Vagina (tissue), 2 donors: Measurements from ENCODE around the gene ZBTB47. TPM values are rescaled to one million over a fixed set of nuclear protein-coding genes. Genes with fewer than 3 reads are reported as not detected.

Experiments
- DNase-seq, 2 donors: peaks; one replicate each; pipeline ENCODE4 v3.0.0-alpha.2; 2017; ENCODE audit errors: extremely low spot score in 2 of 2
- H3K27ac ChIP-seq: fragments of 200-600 bp; sonication (generic); one replicate; pipeline ENCODE4 v1.5.1; 2019
- H3K27me3 ChIP-seq: fragments of 200-600 bp; sonication (generic); one replicate; pipeline ENCODE4 v1.5.1; 2019
- H3K36me3 ChIP-seq, 2 donors: fragments of 200-600 bp; sonication (generic); one replicate each; pipeline ENCODE4 v1.5.1; 2017 to 2019
- H3K4me1 ChIP-seq: fragments of 200-600 bp; sonication (generic); one replicate; pipeline ENCODE4 v1.5.1; 2019
- H3K4me3 ChIP-seq, 2 donors: fragments of 200-600 bp; sonication (generic); 1 replicate in 1 of 2; 2 replicates in 1 of 2; pipeline ENCODE4 v1.5.1; 2016 to 2019
- H3K9me3 ChIP-seq: fragments of 200-600 bp; sonication (generic); one replicate; pipeline ENCODE4 v1.5.1; 2019
- POLR2A ChIP-seq, 2 donors: fragments of 450-650 bp; IDR thresholded peaks; one replicate each; pipeline ENCODE4 v1.6.1; 2017; ENCODE audit warnings: antibody characterized with exemption in 2 of 2, mild to moderate bottlenecking in 2 of 2, moderate library complexity in 2 of 2
- POLR2AphosphoS5 ChIP-seq, 2 donors: sonication (generic); formaldehyde crosslinking; IDR thresholded peaks; one replicate each; pipeline ENCODE4 v1.9.0; 2017; ENCODE audit warnings: antibody characterized with exemption in 2 of 2, mild to moderate bottlenecking in 2 of 2, low read depth in 1 of 2; ENCODE audit not compliant: insufficient read depth in 1 of 2
- intact Hi-C: fragments of 100-400 bp; cut with DNase I; formaldehyde crosslinking; loops from one replicate; pipeline ENCODE4 v1.15.1; 2023
- total RNA-seq: library from RNA; depleted of rRNA; stranded (reverse); fragments of >200 nt; gene quantifications from one replicate; pipeline ENCODE4 v1.2.3, GENCODE V29; 2016
- TF ChIP-seq, protein P1 (sequence below), 3 experiments: fragments of 450-650 bp in 2 of 3; fragments of 200-600 bp in 1 of 3; sonication (generic) in 1 of 3; IDR thresholded peaks; one replicate each; pipeline ENCODE4 v1.5.1; 2017 to 2019; ENCODE audit warnings: antibody characterized with exemption in 3 of 3, mild to moderate bottlenecking in 2 of 3, moderate library complexity in 2 of 3

The ZBTB47 gene
- total RNA-seq, 1 donor from 2014 or later, result 47.9 TPM

DNA sequence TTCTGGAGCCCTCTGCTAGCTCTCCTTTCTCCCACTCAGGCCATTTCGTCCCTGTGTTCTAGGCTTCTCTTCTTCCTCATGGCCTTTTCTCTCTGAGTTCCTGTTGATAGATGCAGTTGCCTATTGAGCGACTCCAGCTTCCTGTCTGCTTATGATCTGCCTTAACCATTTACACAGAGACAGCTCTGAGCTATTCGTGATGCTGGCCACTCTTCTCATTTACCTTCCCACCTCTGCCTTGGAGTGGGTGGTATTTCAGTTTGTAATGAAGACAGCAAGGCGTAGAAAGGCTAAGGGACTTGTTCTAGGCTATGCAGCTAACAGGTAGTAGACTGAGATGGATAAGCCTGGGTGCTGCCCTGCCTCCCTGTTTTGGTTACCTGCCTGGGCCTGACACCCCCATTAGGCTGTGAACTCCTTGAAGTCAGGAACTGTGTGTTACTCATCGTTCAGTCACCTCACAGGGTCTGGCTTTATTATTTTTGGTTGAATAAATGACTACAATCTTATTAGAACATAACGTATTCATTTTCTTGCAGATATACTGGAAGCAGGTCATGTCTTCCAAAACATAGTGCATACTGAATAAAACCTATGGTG, 12.6 kb upstream of the ZBTB47 start:
- Histone ChIP-seq H3K27me3 (no peaks in the 10 kb centered on the region), H3K4me3 (no peak overlapping the region), H3K27ac (no peak overlapping the region), H3K9me3 (no peaks in the 10 kb centered on the region), H3K4me1 (no peaks in the 10 kb centered on the region), H3K36me3 (peaks cover 4 to 97% of the 10 kb centered on the region in 2 donors)
- intact Hi-C loops, result no loop called here
- TF ChIP-seq, protein P1, sequence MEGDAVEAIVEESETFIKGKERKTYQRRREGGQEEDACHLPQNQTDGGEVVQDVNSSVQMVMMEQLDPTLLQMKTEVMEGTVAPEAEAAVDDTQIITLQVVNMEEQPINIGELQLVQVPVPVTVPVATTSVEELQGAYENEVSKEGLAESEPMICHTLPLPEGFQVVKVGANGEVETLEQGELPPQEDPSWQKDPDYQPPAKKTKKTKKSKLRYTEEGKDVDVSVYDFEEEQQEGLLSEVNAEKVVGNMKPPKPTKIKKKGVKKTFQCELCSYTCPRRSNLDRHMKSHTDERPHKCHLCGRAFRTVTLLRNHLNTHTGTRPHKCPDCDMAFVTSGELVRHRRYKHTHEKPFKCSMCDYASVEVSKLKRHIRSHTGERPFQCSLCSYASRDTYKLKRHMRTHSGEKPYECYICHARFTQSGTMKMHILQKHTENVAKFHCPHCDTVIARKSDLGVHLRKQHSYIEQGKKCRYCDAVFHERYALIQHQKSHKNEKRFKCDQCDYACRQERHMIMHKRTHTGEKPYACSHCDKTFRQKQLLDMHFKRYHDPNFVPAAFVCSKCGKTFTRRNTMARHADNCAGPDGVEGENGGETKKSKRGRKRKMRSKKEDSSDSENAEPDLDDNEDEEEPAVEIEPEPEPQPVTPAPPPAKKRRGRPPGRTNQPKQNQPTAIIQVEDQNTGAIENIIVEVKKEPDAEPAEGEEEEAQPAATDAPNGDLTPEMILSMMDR (IDR thresholded peaks at IDR 0.05), result no peak
- TF ChIP-seq POLR2A (IDR thresholded peaks at IDR 0.05) (no peak), POLR2AphosphoS5 (IDR thresholded peaks at IDR 0.05; ENCODE audit: insufficient read depth in 1 of 2, low read depth in 1 of 2) (no peak)
- no peak for DNase-seq

DNA sequence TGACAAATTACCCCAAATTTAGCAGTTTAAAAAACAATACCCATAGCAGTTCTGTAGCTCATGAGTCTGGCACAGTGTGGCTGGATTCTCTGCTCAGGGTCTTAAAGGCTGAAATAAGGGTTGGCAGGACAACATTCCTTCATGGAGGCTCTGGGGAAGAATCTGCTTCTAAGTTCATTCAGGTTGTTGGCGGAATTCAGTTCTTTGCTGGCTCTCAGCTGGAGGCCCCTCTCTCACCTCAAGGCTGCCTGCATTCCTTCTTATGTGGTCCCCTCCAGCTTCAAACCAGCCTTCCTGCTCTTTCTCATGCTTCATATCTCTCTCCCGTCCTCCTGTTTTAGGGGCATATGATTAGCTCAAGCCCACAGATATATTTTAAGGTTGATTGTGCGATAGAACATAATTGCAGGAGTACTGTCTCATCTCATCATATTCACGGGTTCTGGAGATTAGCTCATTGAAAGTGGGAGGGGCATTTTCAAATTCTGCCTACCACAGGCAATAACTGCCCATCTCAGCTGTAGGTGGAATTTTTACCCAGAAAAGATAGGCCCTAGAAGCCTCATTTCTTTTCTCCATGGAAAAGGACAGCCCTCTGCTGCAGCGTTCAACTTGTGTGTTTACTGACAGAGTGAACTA, 5.6 kb upstream of the ZBTB47 start:
- TF ChIP-seq POLR2A (IDR thresholded peaks at IDR 0.05) (no peak), POLR2AphosphoS5 (IDR thresholded peaks at IDR 0.05; ENCODE audit: insufficient read depth in 1 of 2, low read depth in 1 of 2) (no peak)
- TF ChIP-seq, protein P1 (IDR thresholded peaks at IDR 0.05), result no peak
- no peak overlapping the region for H3K4me3 ChIP-seq
- H3K27ac ChIP-seq, result no peak overlapping the region
- peaks cover 0 to 40% of the 10 kb centered on the region in 2 donors for H3K36me3 ChIP-seq
- no peaks in the 10 kb centered on the region for H3K9me3 ChIP-seq
- peaks cover 32% of the 10 kb centered on the region for H3K4me1 ChIP-seq
- DNase-seq, result no peak
- intact Hi-C loops, result no loop called here
- no peaks in the 10 kb centered on the region for H3K27me3 ChIP-seq

DNA sequence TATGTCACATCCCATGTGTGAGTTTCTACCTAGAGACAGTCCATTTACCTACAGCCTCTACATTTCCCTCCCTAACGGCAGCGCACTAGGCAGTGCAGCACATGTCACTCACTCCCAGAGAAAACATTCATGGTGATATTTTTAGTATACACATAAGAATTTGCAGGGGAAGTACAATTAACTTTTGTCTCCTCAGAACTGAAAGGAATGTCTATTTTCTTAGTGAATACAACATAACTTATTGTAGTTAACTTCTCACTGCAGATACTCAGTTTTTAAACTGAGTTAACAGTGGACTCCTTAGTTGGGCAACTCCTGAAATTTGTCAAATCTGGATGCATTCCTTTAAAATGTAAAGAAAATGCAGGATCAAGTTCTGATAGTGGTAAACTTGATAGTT, 4.5 kb upstream of the ZBTB47 start:
- TF ChIP-seq POLR2AphosphoS5 (IDR thresholded peaks at IDR 0.05; ENCODE audit: insufficient read depth in 1 of 2, low read depth in 1 of 2) (no peak), POLR2A (IDR thresholded peaks at IDR 0.05) (no peak)
- TF ChIP-seq, protein P1 (IDR thresholded peaks at IDR 0.05), result no peak
- Histone ChIP-seq H3K4me3 (no peak overlapping the region), H3K27ac (no peak overlapping the region), H3K4me1 (peaks cover 42% of the 10 kb centered on the region), H3K9me3 (no peaks in the 10 kb centered on the region), H3K27me3 (no peaks in the 10 kb centered on the region), H3K36me3 (peaks cover 0 to 29% of the 10 kb centered on the region in 2 donors)
- no peak for DNase-seq
- intact Hi-C loops, result no loop called here

DNA sequence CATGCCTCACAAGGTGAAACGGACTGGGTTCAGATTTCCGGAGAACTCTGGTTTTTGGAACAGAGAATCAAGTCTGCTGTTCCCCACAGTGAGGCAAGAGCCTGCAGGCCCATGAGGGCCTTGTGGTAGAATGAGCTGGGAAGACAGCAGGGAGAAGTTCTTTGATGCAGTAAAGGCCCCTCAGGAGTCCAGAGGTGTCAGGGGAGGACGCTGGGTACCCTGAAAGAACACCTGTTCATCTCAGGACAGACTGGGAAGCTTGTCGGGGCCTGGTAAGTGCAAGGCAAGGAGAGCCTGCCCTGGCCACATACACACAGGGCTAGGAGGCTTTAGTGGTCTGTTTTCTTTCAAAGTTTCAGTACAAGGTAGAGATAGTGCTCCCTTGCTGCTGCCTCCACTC, 3.7 kb upstream of the ZBTB47 start:
- peaks cover 0 to 21% of the 10 kb centered on the region in 2 donors for H3K36me3 ChIP-seq
- H3K4me3 ChIP-seq, result no peak overlapping the region
- H3K9me3 ChIP-seq, result no peaks in the 10 kb centered on the region
- peak overlapping the region; percentile 96 for H3K27ac ChIP-seq
- DNase-seq, result no peak
- intact Hi-C loops, result no loop called here
- TF ChIP-seq POLR2A (IDR thresholded peaks at IDR 0.05), result no peak
- TF ChIP-seq, protein P1 (IDR thresholded peaks at IDR 0.05), result no peak
- no peak for TF ChIP-seq POLR2AphosphoS5 (IDR thresholded peaks at IDR 0.05; ENCODE audit: insufficient read depth in 1 of 2, low read depth in 1 of 2)
- H3K27me3 ChIP-seq, result no peaks in the 10 kb centered on the region
- peaks cover 44% of the 10 kb centered on the region for H3K4me1 ChIP-seq
